ENCODE data around the gene TNFRSF1A. TPM values are rescaled to one million over a fixed set of nuclear protein-coding genes. Genes with fewer than 3 reads are reported as not detected.

TNFRSF1A gene
- total and polyA plus RNA-seq, 2 of the 13 experiments (the other 11 are each of a cell fraction or from before 2014, with no cell fraction given) = 41.5 to 61.2 TPM

DNA sequence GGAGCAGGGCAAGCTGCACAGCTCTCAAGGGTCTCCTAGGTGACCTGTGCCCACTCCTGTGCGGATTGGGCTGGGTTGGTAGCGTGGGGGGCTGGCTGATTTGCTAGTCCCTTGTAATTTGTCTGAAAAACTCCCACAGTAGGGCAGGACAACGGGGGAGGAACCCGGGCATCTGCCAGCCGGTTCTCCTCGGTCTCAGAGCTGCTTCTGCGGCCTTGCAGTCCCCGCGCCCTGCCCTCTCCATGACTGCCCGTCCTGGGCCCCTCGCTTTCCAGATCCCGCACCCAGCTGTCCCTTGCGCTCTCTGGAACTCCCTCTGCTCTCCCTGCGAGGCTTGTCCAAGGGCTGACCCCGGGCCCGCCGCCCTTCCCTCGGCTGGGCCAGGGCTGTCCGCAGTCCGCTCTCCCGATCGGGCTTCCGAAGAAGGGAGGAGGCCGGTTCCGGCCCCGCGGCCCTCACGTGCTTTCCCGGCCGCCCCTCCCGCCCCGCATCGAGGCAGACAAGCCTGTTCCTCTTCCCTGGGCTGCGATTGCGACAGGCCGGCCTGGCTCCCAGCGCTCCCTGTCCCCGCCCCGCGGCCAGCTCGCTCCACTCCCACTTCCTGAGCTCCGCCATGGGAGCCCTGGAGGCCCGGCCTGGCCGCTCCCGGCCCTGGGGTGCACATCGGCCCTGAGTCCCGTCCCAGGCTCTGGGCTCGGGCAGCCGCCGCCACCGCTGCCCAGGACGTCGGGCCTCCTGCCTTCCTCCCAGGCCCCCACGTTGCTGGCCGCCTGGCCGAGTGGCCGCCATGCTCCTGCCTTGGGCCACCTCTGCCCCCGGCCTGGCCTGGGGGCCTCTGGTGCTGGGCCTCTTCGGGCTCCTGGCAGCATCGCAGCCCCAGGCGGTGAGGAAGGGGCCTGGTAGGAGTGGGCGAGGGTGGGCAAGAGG is 42.0 kb upstream of the TNFRSF1A start, which contains the start of gene LTBR (continued):
- TF ChIP-seq STAT5B (CRISPR knock-in tag; IDR thresholded peaks at IDR 0.05) = no peak
- no peak for TF ChIP-seq SATB2 (CRISPR knock-in tag; IDR thresholded peaks at IDR 0.05)
- TF ChIP-seq CHCHD3 (CRISPR knock-in tag; IDR thresholded peaks at IDR 0.05) = no peak
- TF ChIP-seq ZNF724P (CRISPR knock-in tag; IDR thresholded peaks at IDR 0.05; ENCODE audit: borderline replicate concordance) = peak; percentile 66; the same call in 1 of the 2 replicates
- no peak for TF ChIP-seq NBN (conservative IDR thresholded peaks at IDR 0.05)
- TF ChIP-seq MYNN (CRISPR knock-in tag; IDR thresholded peaks at IDR 0.05; ENCODE audit: low read depth) = 0 out of 2 replicates have a peak, but pooled peaks have one; percentile 38
- TF ChIP-seq GABPB1 (CRISPR knock-in tag; IDR thresholded peaks at IDR 0.05) = peak; percentile 92
- TF ChIP-seq, protein P1, sequence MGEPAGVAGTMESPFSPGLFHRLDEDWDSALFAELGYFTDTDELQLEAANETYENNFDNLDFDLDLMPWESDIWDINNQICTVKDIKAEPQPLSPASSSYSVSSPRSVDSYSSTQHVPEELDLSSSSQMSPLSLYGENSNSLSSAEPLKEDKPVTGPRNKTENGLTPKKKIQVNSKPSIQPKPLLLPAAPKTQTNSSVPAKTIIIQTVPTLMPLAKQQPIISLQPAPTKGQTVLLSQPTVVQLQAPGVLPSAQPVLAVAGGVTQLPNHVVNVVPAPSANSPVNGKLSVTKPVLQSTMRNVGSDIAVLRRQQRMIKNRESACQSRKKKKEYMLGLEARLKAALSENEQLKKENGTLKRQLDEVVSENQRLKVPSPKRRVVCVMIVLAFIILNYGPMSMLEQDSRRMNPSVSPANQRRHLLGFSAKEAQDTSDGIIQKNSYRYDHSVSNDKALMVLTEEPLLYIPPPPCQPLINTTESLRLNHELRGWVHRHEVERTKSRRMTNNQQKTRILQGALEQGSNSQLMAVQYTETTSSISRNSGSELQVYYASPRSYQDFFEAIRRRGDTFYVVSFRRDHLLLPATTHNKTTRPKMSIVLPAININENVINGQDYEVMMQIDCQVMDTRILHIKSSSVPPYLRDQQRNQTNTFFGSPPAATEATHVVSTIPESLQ (CRISPR knock-in tag; conservative IDR thresholded peaks at IDR 0.05) = no peak
- TF ChIP-seq TOE1 (CRISPR knock-in tag; IDR thresholded peaks at IDR 0.05) = peak; percentile 75; the same call in 1 of the 2 replicates
- TF ChIP-seq TSC22D2 (CRISPR knock-in tag; IDR thresholded peaks at IDR 0.05; ENCODE audit: borderline replicate concordance) = peak; percentile 94
- peak in 1 of 2 experiments; percentile 98; a peak in 2 of 4 replicates for TF ChIP-seq KLF16 (CRISPR knock-in tag; IDR thresholded peaks at IDR 0.05)
- peak; percentile 69 for TF ChIP-seq FOXK1 (CRISPR knock-in tag; IDR thresholded peaks at IDR 0.05; ENCODE audit: borderline replicate concordance, low read depth)
- no peak for TF ChIP-seq RBAK (CRISPR knock-in tag; IDR thresholded peaks at IDR 0.05)
- TF ChIP-seq HNRNPH1 (optimal IDR thresholded peaks at IDR 0.05; ENCODE audit: low read depth, low read length) = no peak
- no peak for TF ChIP-seq MAFK (conservative IDR thresholded peaks at IDR 0.05 in 1 of 2, IDR thresholded peaks at IDR 0.05 in 1 of 2; ENCODE audit: low read length in 2 of 2)
- TF ChIP-seq GFI1 (CRISPR knock-in tag; IDR thresholded peaks at IDR 0.05; ENCODE audit: borderline replicate concordance) = peak; percentile 81; the same call in 1 of the 2 replicates
- TF ChIP-seq, protein P2, sequence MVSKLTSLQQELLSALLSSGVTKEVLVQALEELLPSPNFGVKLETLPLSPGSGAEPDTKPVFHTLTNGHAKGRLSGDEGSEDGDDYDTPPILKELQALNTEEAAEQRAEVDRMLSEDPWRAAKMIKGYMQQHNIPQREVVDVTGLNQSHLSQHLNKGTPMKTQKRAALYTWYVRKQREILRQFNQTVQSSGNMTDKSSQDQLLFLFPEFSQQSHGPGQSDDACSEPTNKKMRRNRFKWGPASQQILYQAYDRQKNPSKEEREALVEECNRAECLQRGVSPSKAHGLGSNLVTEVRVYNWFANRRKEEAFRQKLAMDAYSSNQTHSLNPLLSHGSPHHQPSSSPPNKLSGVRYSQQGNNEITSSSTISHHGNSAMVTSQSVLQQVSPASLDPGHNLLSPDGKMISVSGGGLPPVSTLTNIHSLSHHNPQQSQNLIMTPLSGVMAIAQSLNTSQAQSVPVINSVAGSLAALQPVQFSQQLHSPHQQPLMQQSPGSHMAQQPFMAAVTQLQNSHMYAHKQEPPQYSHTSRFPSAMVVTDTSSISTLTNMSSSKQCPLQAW (CRISPR knock-in tag; IDR thresholded peaks at IDR 0.05) = peak; percentile 87; the same call in 1 of the 2 replicates
- TF ChIP-seq ZNF788 (CRISPR knock-in tag; IDR thresholded peaks at IDR 0.05; ENCODE audit: borderline replicate concordance) = peak; percentile 97
- TF ChIP-seq, protein P3, sequence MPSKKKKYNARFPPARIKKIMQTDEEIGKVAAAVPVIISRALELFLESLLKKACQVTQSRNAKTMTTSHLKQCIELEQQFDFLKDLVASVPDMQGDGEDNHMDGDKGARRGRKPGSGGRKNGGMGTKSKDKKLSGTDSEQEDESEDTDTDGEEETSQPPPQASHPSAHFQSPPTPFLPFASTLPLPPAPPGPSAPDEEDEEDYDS (CRISPR knock-in tag; IDR thresholded peaks at IDR 0.05) = peak; percentile 72
- TF ChIP-seq, protein P4, sequence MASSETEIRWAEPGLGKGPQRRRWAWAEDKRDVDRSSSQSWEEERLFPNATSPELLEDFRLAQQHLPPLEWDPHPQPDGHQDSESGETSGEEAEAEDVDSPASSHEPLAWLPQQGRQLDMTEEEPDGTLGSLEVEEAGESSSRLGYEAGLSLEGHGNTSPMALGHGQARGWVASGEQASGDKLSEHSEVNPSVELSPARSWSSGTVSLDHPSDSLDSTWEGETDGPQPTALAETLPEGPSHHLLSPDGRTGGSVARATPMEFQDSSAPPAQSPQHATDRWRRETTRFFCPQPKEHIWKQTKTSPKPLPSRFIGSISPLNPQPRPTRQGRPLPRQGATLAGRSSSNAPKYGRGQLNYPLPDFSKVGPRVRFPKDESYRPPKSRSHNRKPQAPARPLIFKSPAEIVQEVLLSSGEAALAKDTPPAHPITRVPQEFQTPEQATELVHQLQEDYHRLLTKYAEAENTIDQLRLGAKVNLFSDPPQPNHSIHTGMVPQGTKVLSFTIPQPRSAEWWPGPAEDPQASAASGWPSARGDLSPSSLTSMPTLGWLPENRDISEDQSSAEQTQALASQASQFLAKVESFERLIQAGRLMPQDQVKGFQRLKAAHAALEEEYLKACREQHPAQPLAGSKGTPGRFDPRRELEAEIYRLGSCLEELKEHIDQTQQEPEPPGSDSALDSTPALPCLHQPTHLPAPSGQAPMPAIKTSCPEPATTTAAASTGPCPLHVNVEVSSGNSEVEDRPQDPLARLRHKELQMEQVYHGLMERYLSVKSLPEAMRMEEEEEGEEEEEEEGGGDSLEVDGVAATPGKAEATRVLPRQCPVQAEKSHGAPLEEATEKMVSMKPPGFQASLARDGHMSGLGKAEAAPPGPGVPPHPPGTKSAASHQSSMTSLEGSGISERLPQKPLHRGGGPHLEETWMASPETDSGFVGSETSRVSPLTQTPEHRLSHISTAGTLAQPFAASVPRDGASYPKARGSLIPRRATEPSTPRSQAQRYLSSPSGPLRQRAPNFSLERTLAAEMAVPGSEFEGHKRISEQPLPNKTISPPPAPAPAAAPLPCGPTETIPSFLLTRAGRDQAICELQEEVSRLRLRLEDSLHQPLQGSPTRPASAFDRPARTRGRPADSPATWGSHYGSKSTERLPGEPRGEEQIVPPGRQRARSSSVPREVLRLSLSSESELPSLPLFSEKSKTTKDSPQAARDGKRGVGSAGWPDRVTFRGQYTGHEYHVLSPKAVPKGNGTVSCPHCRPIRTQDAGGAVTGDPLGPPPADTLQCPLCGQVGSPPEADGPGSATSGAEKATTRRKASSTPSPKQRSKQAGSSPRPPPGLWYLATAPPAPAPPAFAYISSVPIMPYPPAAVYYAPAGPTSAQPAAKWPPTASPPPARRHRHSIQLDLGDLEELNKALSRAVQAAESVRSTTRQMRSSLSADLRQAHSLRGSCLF (CRISPR knock-in tag; IDR thresholded peaks at IDR 0.05; ENCODE audit: borderline replicate concordance) = no peak
